IMR-90 (cell line): Measurements from ENCODE around the gene REV3L. TPM values are rescaled to one million over a fixed set of nuclear protein-coding genes. Genes with fewer than 3 reads are reported as not detected.
A peak's percentile ranks its signal among the peaks of the same experiment; 100 is the strongest.

Experiments
- ATAC-seq: fragments of 200-7000 bp; cut with Tn5 transposase; 2 replicates; pipeline ENCODE4 v1.9.1; 2020; ENCODE audit warnings: low read depth, mild to moderate bottlenecking, moderate library complexity
- BruUV-seq: library from RNA; stranded (reverse); fragments of 400-500 nt; replicated peaks from 2 replicates; lab custom pipeline; 2021; lab: Mats Ljungman, UMichigan
- CTCF ChIA-PET: fragments of 300-600 bp; formaldehyde crosslinking; extraction: SDS; loops from one replicate; lab custom pipeline; 2021; ENCODE audit warnings: antibody characterized with exemption; lab: Yijun Ruan, JAX
- POLR2A ChIA-PET: fragments of 300-600 bp; sonication (Branson Sonifier 250); formaldehyde crosslinking; loops from one replicate; lab custom pipeline; 2022; ENCODE audit warnings: antibody characterized with exemption; ENCODE audit not compliant: unreplicated experiment; lab: Charles Lee
- DNase-seq: peaks from one replicate; pipeline ENCODE4 v3.0.0; 2013
- H2AFZ ChIP-seq: replicated peaks from 2 replicates; pipeline ENCODE3; 2013; ENCODE audit warnings: low read length, mild to moderate bottlenecking; ENCODE audit not compliant: poor library complexity
- H2AK5ac ChIP-seq: 2 replicates; pipeline ENCODE4 v1.6.1; 2013; ENCODE audit warnings: low read depth, low read length, inconsistent platforms
- H2AK9ac ChIP-seq: replicated peaks from 2 replicates; pipeline ENCODE3; 2013; ENCODE audit warnings: mild to moderate bottlenecking, low read depth, low read length, moderate library complexity; ENCODE audit not compliant: poor library complexity
- H2BK120ac ChIP-seq: 2 replicates; pipeline ENCODE4 v1.6.1; 2013; ENCODE audit warnings: low read depth, low read length, inconsistent platforms
- H2BK15ac ChIP-seq: 3 replicates; pipeline ENCODE4 v1.6.1; 2013; ENCODE audit warnings: low read depth, low read length, inconsistent platforms
- H2BK20ac ChIP-seq: 2 replicates; pipeline ENCODE4 v1.6.1; 2013; ENCODE audit warnings: low read depth, mild to moderate bottlenecking, inconsistent platforms, low read length, moderate library complexity
- H2BK5ac ChIP-seq: 2 replicates; pipeline ENCODE4 v1.6.1; 2013; ENCODE audit warnings: mild to moderate bottlenecking, low read depth, low read length, inconsistent platforms; ENCODE audit not compliant: poor library complexity, severe bottlenecking
- H3K14ac ChIP-seq: replicated peaks from 2 replicates; pipeline ENCODE4 v1.6.1; 2013; ENCODE audit warnings: low read depth, low read length, inconsistent platforms
- H3K18ac ChIP-seq: 2 replicates; pipeline ENCODE4 v1.6.1; 2013; ENCODE audit warnings: low read depth, low read length, control low read depth
- H3K23ac ChIP-seq: 2 replicates; pipeline ENCODE4 v1.6.1; 2013; ENCODE audit warnings: low read depth, low read length, inconsistent platforms
- H3K27ac ChIP-seq: 2 replicates; pipeline ENCODE4 v1.5.1; 2013; ENCODE audit warnings: mild to moderate bottlenecking, control low read depth, low read length; ENCODE audit not compliant: insufficient read depth
- H3K27me3 ChIP-seq: 2 replicates; pipeline ENCODE4 v1.6.1; 2013; ENCODE audit warnings: low read length; ENCODE audit not compliant: control insufficient read depth, insufficient read depth
- H3K36me3 ChIP-seq: 2 replicates; pipeline ENCODE4 v1.6.1; 2013; ENCODE audit warnings: low read length, mixed read lengths; ENCODE audit not compliant: control insufficient read depth, insufficient read depth
- H3K4ac ChIP-seq: 2 replicates; pipeline ENCODE4 v1.6.1; 2013; ENCODE audit warnings: low read depth, low read length, inconsistent platforms
- H3K4me1 ChIP-seq: 2 replicates; pipeline ENCODE4 v1.6.1; 2013; ENCODE audit warnings: low read length, mixed read lengths; ENCODE audit not compliant: control insufficient read depth, insufficient read depth
- H3K4me2 ChIP-seq: 2 replicates; pipeline ENCODE4 v1.6.1; 2013; ENCODE audit warnings: low read depth, mild to moderate bottlenecking, control low read depth, low read length, moderate library complexity
- H3K4me3 ChIP-seq: 2 replicates; pipeline ENCODE4 v1.5.1; 2013; ENCODE audit warnings: low read depth, mild to moderate bottlenecking, control low read depth, low read length, moderate library complexity; ENCODE audit not compliant: insufficient read depth
- H3K56ac ChIP-seq: 2 replicates; pipeline ENCODE4 v1.6.1; 2013; ENCODE audit warnings: low read length, inconsistent platforms; ENCODE audit not compliant: insufficient read depth; ENCODE audit errors: extremely low read depth
- H3K79me1 ChIP-seq, 2 experiments: 2 replicates each; pipeline ENCODE4 v1.6.1; 2013; ENCODE audit warnings: low read length in 2 of 2, inconsistent platforms in 1 of 2, low read depth in 1 of 2
- H3K9ac ChIP-seq: 2 replicates; pipeline ENCODE4 v1.6.1; 2013; ENCODE audit warnings: low read depth, low read length, control low read depth
- H3K9me1 ChIP-seq: 2 replicates; pipeline ENCODE4 v1.6.1; 2013; ENCODE audit warnings: low read length, inconsistent platforms; ENCODE audit not compliant: insufficient read depth
- H3K9me3 ChIP-seq: 2 replicates; pipeline ENCODE4 v1.6.1; 2013; ENCODE audit warnings: low read length; ENCODE audit not compliant: control insufficient read depth, insufficient read depth
- H4K20me1 ChIP-seq: 2 replicates; pipeline ENCODE4 v1.6.1; 2013; ENCODE audit warnings: low read length, inconsistent platforms; ENCODE audit not compliant: insufficient read depth
- H4K5ac ChIP-seq: 2 replicates; pipeline ENCODE4 v1.6.1; 2013; ENCODE audit warnings: mild to moderate bottlenecking, low read depth, low read length, control low read depth
- H4K8ac ChIP-seq, 2 experiments: 2 replicates each; pipeline ENCODE4 v1.6.1; 2013; ENCODE audit warnings: low read depth in 2 of 2, low read length in 2 of 2, control low read depth in 1 of 2, inconsistent platforms in 1 of 2
- H4K91ac ChIP-seq: 2 replicates; pipeline ENCODE4 v1.6.1; 2013; ENCODE audit warnings: low read depth, low read length, inconsistent platforms; ENCODE audit not compliant: insufficient read depth
- BHLHE40 ChIP-seq: fragments of 150-350 bp; IDR thresholded peaks from 2 replicates; pipeline ENCODE4 v1.6.1; 2016; ENCODE audit warnings: mild to moderate bottlenecking, low read depth, low read length
- CEBPB ChIP-seq: IDR thresholded peaks from 2 replicates; pipeline ENCODE4 v1.6.1; 2012; ENCODE audit warnings: low read depth, low read length, improper control_type of control experiment
- CHD1 ChIP-seq: IDR thresholded peaks from 2 replicates; pipeline ENCODE4 v1.6.1; 2012; ENCODE audit warnings: low read depth, low read length, improper control_type of control experiment
- FOS ChIP-seq: fragments of 150-350 bp; IDR thresholded peaks from 2 replicates; pipeline ENCODE4 v1.6.1; 2016; ENCODE audit warnings: low read depth, low read length
- MAFK ChIP-seq: IDR thresholded peaks from 2 replicates; pipeline ENCODE4 v1.6.1; 2012; ENCODE audit warnings: low read depth, low read length, improper control_type of control experiment
- MAZ ChIP-seq: IDR thresholded peaks from 2 replicates; pipeline ENCODE4 v1.6.1; 2012; ENCODE audit warnings: low read depth, mild to moderate bottlenecking, low read length, improper control_type of control experiment, moderate library complexity, borderline replicate concordance
- MXI1 ChIP-seq: IDR thresholded peaks from 2 replicates; pipeline ENCODE4 v1.6.1; 2012; ENCODE audit warnings: low read depth, mild to moderate bottlenecking, low read length, moderate library complexity, borderline replicate concordance
- NFE2L2 ChIP-seq: fragments of 150-350 bp; IDR thresholded peaks from 2 replicates; pipeline ENCODE4 v1.6.1; 2016; ENCODE audit warnings: low read depth, mild to moderate bottlenecking, low read length
- POLR2A ChIP-seq: IDR thresholded peaks from 2 replicates; pipeline ENCODE4 v1.6.1; 2012; ENCODE audit warnings: mild to moderate bottlenecking, low read depth, low read length
- RCOR1 ChIP-seq: IDR thresholded peaks from 2 replicates; pipeline ENCODE4 v1.6.1; 2012; ENCODE audit warnings: mild to moderate bottlenecking, low read length, improper control_type of control experiment; ENCODE audit not compliant: insufficient replicate concordance
- RFX5 ChIP-seq: IDR thresholded peaks from 2 replicates; pipeline ENCODE4 v1.8.0; 2012; ENCODE audit warnings: low read depth, mild to moderate bottlenecking, low read length, moderate library complexity
- SMC3 ChIP-seq: fragments of 150-350 bp; IDR thresholded peaks from 2 replicates; pipeline ENCODE4 v1.6.1; 2016; ENCODE audit warnings: low read depth, mild to moderate bottlenecking, antibody characterized with exemption, low read length, moderate library complexity
- USF2 ChIP-seq: fragments of 150-350 bp; IDR thresholded peaks from 2 replicates; pipeline ENCODE4 v1.6.1; 2017; ENCODE audit warnings: mild to moderate bottlenecking, antibody characterized with exemption, low read length, low read depth
- WGBS, 2 experiments: methylation state at CpG; one replicate each; pipeline versions ENCODE4 v1.1.5 to v1.1.7; 2013; ENCODE audit warnings: missing lambda C conversion rate in 2 of 2; ENCODE audit not compliant: insufficient read length in 1 of 2; ENCODE audit errors: extremely low coverage in 2 of 2; 5-methylcytosine and 5-hydroxymethylcytosine counted together
- dilution Hi-C: fragments of 300-500 bp; cut with HindIII; formaldehyde crosslinking; loops from one replicate; pipeline ENCODE4 v1.14.3; 2018; ENCODE audit warnings: low sequenced_read_pairs; ENCODE audit not compliant: unreplicated experiment
- in situ Hi-C: fragments of 300-500 bp; cut with MboI; formaldehyde crosslinking; loops from 3 replicates; pipeline ENCODE4 v1.14.3; 2019; ENCODE audit warnings: low sequenced_read_pairs, inconsistent platforms, mixed read lengths
- intact Hi-C: fragments of 100-400 bp; cut with micrococcal nuclease; formaldehyde crosslinking; loops from 2 replicates; pipeline ENCODE4 v1.10.0; 2022
- polyA plus RNA-seq, 3 experiments: library from polyadenylated mRNA; depleted of rRNA; stranded (reverse); fragments of >200 nt; gene quantifications; 2 replicates each; pipeline ENCODE4 v1.2.3, GENCODE V29; 2012; ENCODE audit warnings: low replicate concordance in 1 of 3
- total RNA-seq: library from RNA; depleted of rRNA; stranded (reverse); fragments of >200 nt; gene quantifications from 2 replicates; pipeline ENCODE4 v1.2.3, GENCODE V29; 2012
- TF ChIP-seq, protein P1 (sequence below): fragments of 150-350 bp; IDR thresholded peaks from 2 replicates; pipeline ENCODE4 v1.6.1; 2016; ENCODE audit warnings: low read depth, mild to moderate bottlenecking, low read length, moderate library complexity, borderline replicate concordance
- TF ChIP-seq, protein P2 (sequence below): conservative IDR thresholded peaks from 2 replicates; pipeline ENCODE4 v1.5.1; 2012; ENCODE audit warnings: mild to moderate bottlenecking, low read depth, low read length, improper control_type of control experiment

REV3L gene
- total and polyA plus RNA-seq, 2 of the 4 experiments (the other 2 are of a cell fraction), result 7.4 to 15.4 TPM

DNA sequence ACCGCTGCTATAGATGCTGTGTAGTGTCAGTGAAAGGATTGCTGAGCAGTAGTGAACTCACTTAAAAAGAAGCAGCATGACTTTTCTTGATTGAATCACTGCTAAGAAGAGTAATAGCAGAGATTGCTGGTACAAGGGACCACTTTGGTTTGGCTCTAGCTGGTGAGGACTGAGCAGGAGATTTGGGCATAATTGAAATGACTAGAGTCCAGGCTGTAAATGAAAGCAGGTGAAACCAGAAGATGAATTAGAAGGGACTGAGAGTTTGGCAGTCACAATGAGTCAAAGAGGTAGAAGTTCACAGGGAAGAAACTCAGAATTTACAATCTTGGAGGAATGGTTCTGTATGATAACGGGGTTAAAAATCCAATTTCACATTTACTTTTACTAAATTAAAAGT lies 19.1 kb upstream of the REV3L start:
- H3K9ac ChIP-seq, result no peak overlapping the region
- H4K8ac ChIP-seq, result no peak overlapping the region
- H2AK5ac ChIP-seq, result no peak overlapping the region; the same call in 1 of the 2 replicates
- H3K9me3 ChIP-seq, result no peaks in the 10 kb centered on the region
- no peak overlapping the region for H2BK120ac ChIP-seq
- in situ Hi-C loops (no loop called here), dilution Hi-C loops (no loop called here), intact Hi-C loops (no loop called here)
- H4K20me1 ChIP-seq, result no peaks in the 10 kb centered on the region
- H3K79me1 ChIP-seq, result peaks cover 11 to 16% of the 10 kb centered on the region in 2 experiments
- no peak overlapping the region for H2BK5ac ChIP-seq
- TF ChIP-seq MAFK, result no peak
- TF ChIP-seq, protein P1, sequence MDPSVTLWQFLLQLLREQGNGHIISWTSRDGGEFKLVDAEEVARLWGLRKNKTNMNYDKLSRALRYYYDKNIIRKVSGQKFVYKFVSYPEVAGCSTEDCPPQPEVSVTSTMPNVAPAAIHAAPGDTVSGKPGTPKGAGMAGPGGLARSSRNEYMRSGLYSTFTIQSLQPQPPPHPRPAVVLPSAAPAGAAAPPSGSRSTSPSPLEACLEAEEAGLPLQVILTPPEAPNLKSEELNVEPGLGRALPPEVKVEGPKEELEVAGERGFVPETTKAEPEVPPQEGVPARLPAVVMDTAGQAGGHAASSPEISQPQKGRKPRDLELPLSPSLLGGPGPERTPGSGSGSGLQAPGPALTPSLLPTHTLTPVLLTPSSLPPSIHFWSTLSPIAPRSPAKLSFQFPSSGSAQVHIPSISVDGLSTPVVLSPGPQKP, result no peak
- no peak for TF ChIP-seq NFE2L2
- TF ChIP-seq SMC3, result no peak
- no peak for TF ChIP-seq MAZ
- no peak for TF ChIP-seq CHD1
- no peak for TF ChIP-seq POLR2A
- TF ChIP-seq, protein P2, sequence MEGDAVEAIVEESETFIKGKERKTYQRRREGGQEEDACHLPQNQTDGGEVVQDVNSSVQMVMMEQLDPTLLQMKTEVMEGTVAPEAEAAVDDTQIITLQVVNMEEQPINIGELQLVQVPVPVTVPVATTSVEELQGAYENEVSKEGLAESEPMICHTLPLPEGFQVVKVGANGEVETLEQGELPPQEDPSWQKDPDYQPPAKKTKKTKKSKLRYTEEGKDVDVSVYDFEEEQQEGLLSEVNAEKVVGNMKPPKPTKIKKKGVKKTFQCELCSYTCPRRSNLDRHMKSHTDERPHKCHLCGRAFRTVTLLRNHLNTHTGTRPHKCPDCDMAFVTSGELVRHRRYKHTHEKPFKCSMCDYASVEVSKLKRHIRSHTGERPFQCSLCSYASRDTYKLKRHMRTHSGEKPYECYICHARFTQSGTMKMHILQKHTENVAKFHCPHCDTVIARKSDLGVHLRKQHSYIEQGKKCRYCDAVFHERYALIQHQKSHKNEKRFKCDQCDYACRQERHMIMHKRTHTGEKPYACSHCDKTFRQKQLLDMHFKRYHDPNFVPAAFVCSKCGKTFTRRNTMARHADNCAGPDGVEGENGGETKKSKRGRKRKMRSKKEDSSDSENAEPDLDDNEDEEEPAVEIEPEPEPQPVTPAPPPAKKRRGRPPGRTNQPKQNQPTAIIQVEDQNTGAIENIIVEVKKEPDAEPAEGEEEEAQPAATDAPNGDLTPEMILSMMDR, result no peak
- no peak for TF ChIP-seq MXI1
- TF ChIP-seq BHLHE40, result no peak
- TF ChIP-seq RFX5, result no peak
- TF ChIP-seq CEBPB, result no peak
- no peak for TF ChIP-seq RCOR1
- TF ChIP-seq FOS, result no peak
- no peak for TF ChIP-seq USF2
- H3K56ac ChIP-seq, result no peak overlapping the region
- 0 out of 2 replicates have a peak overlapping the region, but pooled peaks have one; percentile 29 for H3K14ac ChIP-seq
- ChIA-PET CTCF (no interaction called here), POLR2A (no interaction called here)
- BruUV-seq, result no TSS peak
- H4K5ac ChIP-seq, result no peak overlapping the region
- DNase-seq, result no peak
- no peak overlapping the region for H3K4ac ChIP-seq
- H3K4me2 ChIP-seq, result no peak overlapping the region
- H3K23ac ChIP-seq, result no peak overlapping the region
- no peak overlapping the region for H3K4me3 ChIP-seq
- no peak overlapping the region for H3K27ac ChIP-seq
- H3K18ac ChIP-seq, result peak overlapping the region; percentile 48; the same call in 1 of the 2 replicates
- peaks cover 3% of the 10 kb centered on the region for H3K4me1 ChIP-seq
- WGBS, 2 experiments, result 100% methylated on average over 1 of the region's 2 CpGs; no CpG with 5 or more reads in 1 of the 2 experiments
- H4K91ac ChIP-seq, result no peak overlapping the region
- H2BK20ac ChIP-seq, result no peak overlapping the region
- no peaks in the 10 kb centered on the region for H3K36me3 ChIP-seq
- H2AK9ac ChIP-seq, result no peak overlapping the region
- H3K9me1 ChIP-seq, result no peaks in the 10 kb centered on the region
- ATAC-seq, result no peak
- H2BK15ac ChIP-seq, result no peak overlapping the region
- no peaks in the 10 kb centered on the region for H3K27me3 ChIP-seq
- no peak overlapping the region for H2AFZ ChIP-seq
